Thymus (tissue), 11 donors: ENCODE data around the gene SLC30A5. TPM values are rescaled to one million over a fixed set of nuclear protein-coding genes. Genes with fewer than 3 reads are reported as not detected.
"Not testable (repeated sequence)": the region's sequence is repeated elsewhere in the genome, so short reads cannot be mapped to it uniquely, and the experiment has no call there.

Source experiments
- DNase-seq, 9 donors: peaks; one replicate each; pipeline ENCODE4 v3.0.0-alpha.2; 2013; ENCODE audit warnings: low spot score in 9 of 9, low read depth in 6 of 9, missing footprints in 1 of 9
- H3K27ac ChIP-seq, 2 donors: one replicate each; pipeline ENCODE4 v1.5.1; 2013; ENCODE audit warnings: control low read depth in 1 of 2, low read depth in 1 of 2, low read length in 1 of 2, mild to moderate bottlenecking in 1 of 2, moderate library complexity in 1 of 2
- H3K27me3 ChIP-seq, 2 donors: one replicate each; pipeline ENCODE4 v1.5.1; 2013; ENCODE audit warnings: low read length in 1 of 2; ENCODE audit not compliant: control insufficient read depth in 2 of 2, insufficient read depth in 1 of 2
- H3K36me3 ChIP-seq, 2 donors: one replicate each; pipeline ENCODE4 v1.5.1; 2013; ENCODE audit warnings: low read length in 1 of 2, mild to moderate bottlenecking in 1 of 2, moderate library complexity in 1 of 2; ENCODE audit not compliant: control insufficient read depth in 2 of 2, insufficient read depth in 2 of 2
- H3K4me1 ChIP-seq, 2 donors: one replicate each; pipeline ENCODE4 v1.5.1; 2013; ENCODE audit warnings: low read length in 2 of 2; ENCODE audit not compliant: control insufficient read depth in 2 of 2, insufficient read depth in 2 of 2
- H3K4me3 ChIP-seq, 2 donors: one replicate each; pipeline ENCODE4 v1.5.1; 2013; ENCODE audit warnings: low read length in 2 of 2, control low read depth in 1 of 2, mild to moderate bottlenecking in 1 of 2
- H3K9me3 ChIP-seq, 2 donors: one replicate each; pipeline ENCODE4 v1.5.1; 2013; ENCODE audit warnings: low read length in 1 of 2, mild to moderate bottlenecking in 1 of 2; ENCODE audit not compliant: control insufficient read depth in 2 of 2, insufficient read depth in 1 of 2
- WGBS: extraction: QIAGEN DNeasy Blood & Tissue Kit; methylation state at CpG from one replicate; pipeline ENCODE4 v1.1.7; 2013; 5-methylcytosine and 5-hydroxymethylcytosine counted together
- polyA plus RNA-seq: library from polyadenylated mRNA; stranded (reverse); fragments of 200-250 nt; gene quantifications from one replicate; pipeline ENCODE4 v1.2.3, GENCODE V29; 2013
- total RNA-seq: library from RNA; stranded (reverse); fragments of 120-200 nt; gene quantifications from one replicate; pipeline ENCODE4 v1.2.4, GENCODE V29; 2013
- donor health status: healthy.

SLC30A5 gene
- total and polyA plus RNA-seq, 2 donors: 37.6 to 54.9 TPM

GRCh38 chr5:69090158-69090557 is 3.7 kb upstream of the SLC30A5 start:
- DNase-seq: no peak
- Histone ChIP-seq H3K9me3 (no peaks in the 10 kb centered on the region), H3K27me3 (no peaks in the 10 kb centered on the region), H3K4me1 (peaks cover 4 to 6% of the 10 kb centered on the region in 2 donors), H3K4me3 (no peak overlapping the region), H3K27ac (no peak overlapping the region), H3K36me3 (no peaks in the 10 kb centered on the region)
- WGBS: 93% methylated on average over 3 of the region's 3 CpGs

- DNase-seq: no peak
- Histone ChIP-seq H3K27ac (no peak overlapping the region), H3K4me1 (peaks cover 6 to 8% of the 10 kb centered on the region in 2 donors), H3K9me3 (no peaks in the 10 kb centered on the region), H3K27me3 (no peaks in the 10 kb centered on the region), H3K36me3 (peaks cover 0 to 10% of the 10 kb centered on the region in 2 donors), H3K4me3 (no peak overlapping the region)
- 98% methylated on average over 6 of the region's 6 CpGs for WGBS
Observed at GRCh38 chr5:69091771-69092170, 2.0 kb upstream of the SLC30A5 start.

- H3K27me3 ChIP-seq: no peaks in the 10 kb centered on the region
- no peaks in the 10 kb centered on the region for H3K9me3 ChIP-seq
- H3K27ac ChIP-seq: no peak overlapping the region
- H3K4me3 ChIP-seq: no peak overlapping the region
- 97% methylated on average over 6 of the region's 6 CpGs for WGBS
- DNase-seq: peak in 1 of 9 donors; percentile 9
- H3K36me3 ChIP-seq: peaks cover 0 to 12% of the 10 kb centered on the region in 2 donors
- peaks cover 6 to 8% of the 10 kb centered on the region in 2 donors for H3K4me1 ChIP-seq
Observed at GRCh38 chr5:69092969-69093368, 845 bp upstream of the SLC30A5 start.

- H3K9me3 ChIP-seq: no peaks in the 10 kb centered on the region
- peaks cover 4 to 8% of the 10 kb centered on the region in 2 donors for H3K4me1 ChIP-seq
- no peak overlapping the region for H3K27ac ChIP-seq
- no peak for DNase-seq
- no peak overlapping the region for H3K4me3 ChIP-seq
- no peaks in the 10 kb centered on the region for H3K27me3 ChIP-seq
- peaks cover 8 to 31% of the 10 kb centered on the region in 2 donors for H3K36me3 ChIP-seq
- WGBS: 96% methylated on average over 3 of the region's 3 CpGs
Observed at GRCh38 chr5:69099302-69099701, 5.5 kb downstream of the SLC30A5 start.

- no peaks in the 10 kb centered on the region for H3K27me3 ChIP-seq
- H3K4me1 ChIP-seq: no peaks in the 10 kb centered on the region
- 66% methylated on average over 3 of the region's 3 CpGs for WGBS
- no peaks in the 10 kb centered on the region for H3K9me3 ChIP-seq
- H3K36me3 ChIP-seq: peaks cover 27 to 37% of the 10 kb centered on the region in 2 donors
- no peak overlapping the region for H3K4me3 ChIP-seq
- H3K27ac ChIP-seq: no peak overlapping the region
- no peak for DNase-seq
Observed at GRCh38 chr5:69103521-69103920, 9.7 kb downstream of the SLC30A5 start.

- peaks cover 34 to 52% of the 10 kb centered on the region in 2 donors for H3K36me3 ChIP-seq
- H3K27ac ChIP-seq: no peak overlapping the region
- no peak for DNase-seq
- H3K4me3 ChIP-seq: no peak overlapping the region
- H3K4me1 ChIP-seq: no peaks in the 10 kb centered on the region
- 56% methylated on average over 4 of the region's 4 CpGs for WGBS
- H3K27me3 ChIP-seq: no peaks in the 10 kb centered on the region
- peaks cover 2 to 3% of the 10 kb centered on the region in 2 donors for H3K9me3 ChIP-seq
Observed at GRCh38 chr5:69105996-69106906, 12.4 kb downstream of the SLC30A5 start.

- H3K27ac ChIP-seq, H3K4me1 ChIP-seq, H3K9me3 ChIP-seq, H3K27me3 ChIP-seq, DNase-seq, H3K4me3 ChIP-seq: not testable (repeated sequence)
- H3K36me3 ChIP-seq: peaks cover 32 to 59% of the 10 kb centered on the region in 2 donors
- WGBS: 97% methylated on average over 7 of the region's 7 CpGs
Observed at GRCh38 chr5:69108367-69108766, 14.6 kb downstream of the SLC30A5 start.

- H3K4me3 ChIP-seq: no peak overlapping the region
- no peak overlapping the region for H3K27ac ChIP-seq
- H3K9me3 ChIP-seq: peaks cover 2 to 3% of the 10 kb centered on the region in 2 donors
- H3K4me1 ChIP-seq: no peaks in the 10 kb centered on the region
- DNase-seq: no peak
- WGBS: 96% methylated on average over 1 of the region's 1 CpG
- no peaks in the 10 kb centered on the region for H3K27me3 ChIP-seq
- H3K36me3 ChIP-seq: peaks cover 11 to 57% of the 10 kb centered on the region in 2 donors
Observed at GRCh38 chr5:69113851-69114250, 20.0 kb downstream of the SLC30A5 start.

GRCh38 chr5:69115526-69115925 is 21.7 kb downstream of the SLC30A5 start:
- H3K4me1 ChIP-seq: no peaks in the 10 kb centered on the region
- H3K9me3 ChIP-seq: no peaks in the 10 kb centered on the region
- WGBS: 98% methylated on average over 3 of the region's 3 CpGs
- H3K27ac ChIP-seq: no peak overlapping the region
- no peak overlapping the region for H3K4me3 ChIP-seq
- no peaks in the 10 kb centered on the region for H3K27me3 ChIP-seq
- no peak for DNase-seq
- H3K36me3 ChIP-seq: peaks cover 6 to 55% of the 10 kb centered on the region in 2 donors
